Activated CD8-positive, alpha-beta memory T cell treated with anti-CD3 and anti-CD28 coated beads for 48 hours (primary cell): ENCODE data around the gene ASCL1.

Experiments
- DNase-seq, 3 experiments: peaks; one replicate each; pipeline ENCODE4 v3.0.0-alpha.2; 2020; ENCODE audit warnings: low read depth in 2 of 3, low spot score in 2 of 3

ASCL1 gene

GRCh38 chr12:102957339-102958050, at the start of gene ASCL1:
TSS of gene ASCL1 (plus strand) at chr12:102957674. CDS start at chr12:102958245, 571 bp downstream.
- no peak for DNase-seq

- no peak for DNase-seq
Observed at GRCh38 chr12:102907918-102908317, 49.6 kb upstream of the ASCL1 start.

DNA sequence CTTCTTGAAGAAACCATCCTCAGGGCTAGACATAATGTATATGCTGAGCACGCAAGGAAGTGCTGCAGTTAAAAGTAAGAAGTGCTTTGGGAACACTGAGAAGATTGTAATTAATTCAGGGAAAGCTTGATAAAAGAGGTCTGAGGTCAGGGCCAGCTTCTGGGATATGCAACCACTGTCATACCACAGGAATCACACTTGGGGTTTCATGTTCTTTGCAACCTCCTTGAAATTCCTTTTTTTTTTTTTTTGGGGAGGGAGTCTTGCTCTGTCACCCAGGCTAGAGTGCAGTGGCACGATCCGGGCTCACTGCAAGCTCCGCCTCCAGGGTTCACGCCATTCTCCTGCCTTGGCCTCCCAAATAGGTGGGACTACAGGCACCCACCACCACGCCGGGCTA, 47.3 kb upstream of the ASCL1 start:
- DNase-seq: no peak

DNA sequence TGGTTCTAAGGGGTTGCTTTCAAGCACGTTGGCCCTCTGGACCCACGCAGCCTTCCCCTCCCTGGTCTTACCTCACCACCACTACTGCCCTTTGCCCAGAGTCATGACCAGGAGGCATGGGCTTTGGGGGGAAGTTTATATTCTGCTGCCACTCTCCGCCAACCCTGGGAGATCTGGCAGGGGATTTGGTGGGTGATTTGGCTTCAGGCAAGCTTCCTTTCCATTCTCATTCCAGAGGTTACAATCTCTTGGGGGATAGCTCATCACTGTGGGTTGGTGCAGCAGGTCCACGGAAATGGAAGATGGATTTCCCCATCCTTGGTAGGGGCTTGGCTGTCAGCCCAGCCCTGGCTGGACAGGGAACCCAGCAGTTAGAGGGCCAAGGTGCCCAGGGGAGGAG, 46.7 kb upstream of the ASCL1 start:
- no peak for DNase-seq

GRCh38 chr12:102911320-102911719, 46.2 kb upstream of the ASCL1 start:
- DNase-seq: no peak

- DNase-seq: no peak
Observed at GRCh38 chr12:102912258-102912657, 45.2 kb upstream of the ASCL1 start.

- no peak for DNase-seq
Observed at GRCh38 chr12:102913453-102914226, 43.8 kb upstream of the ASCL1 start.

- DNase-seq: no peak
Observed at GRCh38 chr12:102916252-102917025, 41.0 kb upstream of the ASCL1 start.

GRCh38 chr12:102917026-102917787, 40.3 kb upstream of the ASCL1 start, which contains the start of gene PAH:
TSS of gene PAH (minus strand) at chr12:102917244. CDS start at chr12:102917130, 114 bp downstream.
- DNase-seq: peak in 1 of 3 experiments; percentile 6

DNA sequence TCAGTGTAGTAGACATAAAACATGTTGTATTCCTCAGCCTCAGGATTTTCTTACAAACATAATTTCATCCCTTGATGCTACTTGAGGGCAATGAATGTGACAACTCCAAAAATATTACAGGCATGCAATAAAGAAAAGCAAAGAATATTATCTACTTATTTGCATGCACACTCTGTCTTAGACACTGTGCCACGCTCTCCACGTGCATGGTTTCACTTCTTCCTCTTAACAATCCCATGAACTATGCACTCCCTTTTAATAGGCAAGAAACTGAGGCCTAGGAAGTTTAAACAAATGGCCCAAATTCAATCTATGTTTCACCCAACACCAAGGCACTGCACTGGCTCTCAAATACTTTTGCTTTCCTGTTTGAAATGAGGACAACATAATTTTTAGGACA, 38.6 kb upstream of the ASCL1 start:
- no peak for DNase-seq

- no peak for DNase-seq
Observed at GRCh38 chr12:102920271-102920670, 37.2 kb upstream of the ASCL1 start.

GRCh38 chr12:102921240-102921639, 36.2 kb upstream of the ASCL1 start:
- no peak for DNase-seq

DNA sequence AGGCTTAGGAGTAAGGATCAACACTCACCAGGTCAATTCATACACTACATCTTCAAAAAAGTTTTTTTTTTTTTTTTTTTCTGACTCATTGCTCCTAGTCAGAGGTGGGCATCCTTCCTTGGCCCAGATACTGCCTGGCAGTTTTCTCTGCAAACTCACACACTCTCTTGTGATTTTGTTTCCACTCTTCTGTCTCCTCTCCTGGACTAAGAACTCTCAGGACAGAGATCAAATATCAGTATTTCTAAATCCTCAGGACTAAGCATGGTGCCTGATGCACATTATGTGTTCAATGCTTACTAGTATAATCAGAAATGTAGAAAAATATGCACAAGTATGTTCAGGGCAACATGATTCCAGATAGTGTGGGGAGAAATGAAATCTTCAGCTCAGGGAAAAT, 30.3 kb upstream of the ASCL1 start:
- no peak for DNase-seq

DNA sequence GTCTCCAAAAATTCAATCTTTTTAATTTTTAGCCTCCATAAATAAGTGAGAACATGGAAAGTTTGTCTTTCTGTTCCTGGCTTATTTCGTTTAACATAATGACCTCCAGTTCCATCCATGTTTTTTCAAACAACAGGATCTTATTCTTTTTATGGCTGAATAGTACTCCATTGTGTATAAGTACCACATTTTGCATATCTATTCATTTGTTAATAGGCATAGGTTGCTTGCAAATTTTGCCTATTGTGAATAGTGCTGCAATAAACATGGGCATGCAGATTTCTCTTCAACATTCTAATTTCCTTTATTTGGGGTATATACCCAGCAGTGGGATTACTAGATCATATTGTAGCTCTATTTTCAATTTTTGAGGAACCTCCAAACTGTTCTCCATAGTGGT, 24.3 kb upstream of the ASCL1 start:
- DNase-seq: no peak

DNA sequence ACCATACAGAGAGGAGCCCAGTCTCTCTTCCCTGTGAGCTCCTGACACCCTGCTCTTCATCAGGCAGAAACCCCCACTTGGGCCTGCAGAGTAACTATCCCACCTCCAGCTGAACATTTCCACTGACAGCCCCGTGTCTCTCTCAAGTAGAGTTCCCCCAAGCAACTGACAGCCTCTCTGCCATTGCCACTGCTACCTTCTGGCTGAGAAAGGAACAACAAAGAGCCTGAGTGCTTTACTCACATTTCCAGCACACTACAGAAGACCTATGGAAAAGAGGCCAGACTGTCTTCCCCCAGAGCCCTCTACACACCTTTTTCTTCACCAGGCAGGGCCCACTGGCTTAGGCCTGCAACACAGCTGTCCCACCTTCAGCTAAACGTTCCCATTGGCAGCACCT, 18.4 kb upstream of the ASCL1 start:
- DNase-seq: no peak

- DNase-seq: no peak
Observed at GRCh38 chr12:102939670-102940222, 17.7 kb upstream of the ASCL1 start.

DNA sequence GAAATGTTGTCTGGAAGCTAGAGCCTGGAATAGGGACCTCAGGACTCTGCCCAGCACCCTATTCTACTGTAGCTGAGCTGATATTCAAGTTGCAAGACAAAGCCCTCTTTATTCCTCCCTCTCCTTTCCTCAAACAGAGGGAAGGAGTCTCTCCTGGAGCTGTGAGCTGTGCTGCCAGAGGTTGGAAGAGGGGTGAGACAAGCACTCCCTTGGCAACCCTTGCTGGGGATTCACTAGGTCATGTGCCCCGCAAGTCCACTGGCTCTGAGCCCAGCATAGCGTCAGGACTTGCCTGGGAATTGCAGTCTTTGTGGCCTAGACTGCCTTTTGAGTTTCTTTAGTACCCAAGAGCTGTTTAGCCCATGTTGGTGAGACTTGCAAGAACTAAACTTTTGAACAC, 11.4 kb upstream of the ASCL1 start:
- DNase-seq: no peak

GRCh38 chr12:102948941-102949352, 8.5 kb upstream of the ASCL1 start:
- peak in 2 of 3 experiments; percentile 43 to 50 for DNase-seq

GRCh38 chr12:102950107-102950949, 7.1 kb upstream of the ASCL1 start:
- DNase-seq: no peak
